GM21825 (cell line): ENCODE data around the gene CNPY3.
A peak's percentile ranks its signal among the peaks of the same experiment; 100 is the strongest.

Experiments
- ATAC-seq: cut with Tn5 transposase; IDR thresholded peaks from one replicate; pipeline ENCODE4 v1.9.1; 2021; ENCODE audit warnings: mild to moderate bottlenecking, moderate library complexity; ENCODE audit not compliant: unreplicated experiment

CNPY3 gene

DNA sequence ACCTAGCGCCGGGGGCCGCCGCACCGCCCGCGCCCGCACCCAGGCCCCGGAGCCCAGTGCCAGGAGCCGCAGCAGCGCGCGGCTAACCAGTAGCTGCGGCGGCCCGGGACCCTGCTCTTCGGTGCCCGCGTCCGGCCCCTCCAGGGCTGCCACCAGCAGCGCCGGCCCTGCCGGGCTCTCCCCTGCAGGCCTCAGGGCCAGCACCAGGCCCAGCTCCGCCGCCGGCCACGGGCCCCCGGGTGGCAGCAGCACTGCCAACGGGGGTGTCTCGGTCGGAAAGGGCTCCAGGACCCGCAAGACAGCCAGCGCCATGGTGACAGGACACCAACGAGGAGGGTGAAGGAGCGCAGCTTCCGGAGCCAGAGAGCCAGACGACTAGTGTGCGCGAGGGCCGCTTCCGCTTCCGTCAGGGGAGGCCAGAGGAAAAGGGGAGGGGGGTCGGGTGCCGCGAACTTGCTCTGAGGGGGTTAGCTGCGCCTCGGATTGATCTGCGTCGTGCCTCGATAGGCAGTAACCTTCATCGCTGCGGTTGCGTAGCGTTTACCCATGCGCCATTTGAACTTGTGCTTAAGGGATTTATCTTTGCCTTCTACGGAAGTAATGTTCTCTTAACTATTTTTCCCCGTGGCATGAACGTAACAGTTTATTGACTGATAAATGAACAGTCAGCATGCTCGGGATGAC is 49.7 kb downstream of the CNPY3 start, which contains the start of gene PEX6:
Gene PEX6 (minus strand): TSS at position 343 of the 684 bp plus-strand sequence. CDS start 31 bp downstream, at position 312.
- ATAC-seq: peak; percentile 93

DNA sequence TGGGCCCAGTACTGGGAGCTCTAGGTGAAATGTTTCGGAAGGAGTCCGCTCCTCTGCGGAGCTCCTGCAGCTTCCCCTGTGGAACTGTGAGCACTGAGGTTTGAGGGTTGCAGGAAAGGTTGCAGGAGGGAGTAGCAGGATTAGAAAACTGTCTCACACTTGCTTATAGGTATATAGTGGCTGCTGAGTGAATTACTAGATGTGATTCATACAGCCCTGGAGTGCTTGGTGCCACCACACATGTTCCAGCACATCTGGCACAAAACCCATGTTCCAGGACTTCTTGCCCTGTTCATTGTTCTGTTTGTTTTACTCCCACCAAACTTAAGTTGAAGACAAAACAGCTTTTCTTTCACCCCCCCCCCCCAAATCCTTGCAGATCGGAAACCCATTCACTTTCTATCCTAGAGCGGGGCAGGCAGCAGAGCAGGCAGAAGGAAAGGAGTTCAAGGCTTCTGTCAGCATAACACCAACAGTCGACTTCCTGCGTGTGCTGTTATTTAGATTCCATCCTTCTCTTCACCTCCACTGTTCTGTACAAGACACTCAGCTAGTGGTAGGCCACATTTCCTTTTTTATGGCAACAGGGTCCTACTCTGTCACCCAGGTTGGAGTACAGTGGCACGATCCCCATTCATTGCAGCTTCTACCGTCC is 50.4 kb downstream of the CNPY3 start:
- ATAC-seq: peak; percentile 3

DNA sequence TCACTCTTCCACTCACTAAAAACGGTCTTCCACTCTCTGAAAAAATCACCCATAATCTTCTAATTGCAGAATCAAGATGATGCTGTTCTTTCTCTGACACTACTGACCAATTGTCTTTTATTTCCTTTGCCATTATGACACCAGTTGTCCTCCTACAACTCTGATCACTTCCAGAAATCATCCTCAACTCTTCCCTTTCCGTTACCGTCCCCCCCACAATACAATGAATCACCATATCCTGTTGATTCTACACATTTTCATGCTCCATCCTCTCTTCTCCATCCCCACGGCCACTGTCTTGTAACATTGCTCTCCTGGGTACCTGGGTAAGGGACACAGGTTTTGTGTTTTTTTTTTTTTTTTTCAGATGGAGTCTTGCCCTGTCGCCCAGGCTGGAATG is 52.6 kb downstream of the CNPY3 start:
- no peak for ATAC-seq

DNA sequence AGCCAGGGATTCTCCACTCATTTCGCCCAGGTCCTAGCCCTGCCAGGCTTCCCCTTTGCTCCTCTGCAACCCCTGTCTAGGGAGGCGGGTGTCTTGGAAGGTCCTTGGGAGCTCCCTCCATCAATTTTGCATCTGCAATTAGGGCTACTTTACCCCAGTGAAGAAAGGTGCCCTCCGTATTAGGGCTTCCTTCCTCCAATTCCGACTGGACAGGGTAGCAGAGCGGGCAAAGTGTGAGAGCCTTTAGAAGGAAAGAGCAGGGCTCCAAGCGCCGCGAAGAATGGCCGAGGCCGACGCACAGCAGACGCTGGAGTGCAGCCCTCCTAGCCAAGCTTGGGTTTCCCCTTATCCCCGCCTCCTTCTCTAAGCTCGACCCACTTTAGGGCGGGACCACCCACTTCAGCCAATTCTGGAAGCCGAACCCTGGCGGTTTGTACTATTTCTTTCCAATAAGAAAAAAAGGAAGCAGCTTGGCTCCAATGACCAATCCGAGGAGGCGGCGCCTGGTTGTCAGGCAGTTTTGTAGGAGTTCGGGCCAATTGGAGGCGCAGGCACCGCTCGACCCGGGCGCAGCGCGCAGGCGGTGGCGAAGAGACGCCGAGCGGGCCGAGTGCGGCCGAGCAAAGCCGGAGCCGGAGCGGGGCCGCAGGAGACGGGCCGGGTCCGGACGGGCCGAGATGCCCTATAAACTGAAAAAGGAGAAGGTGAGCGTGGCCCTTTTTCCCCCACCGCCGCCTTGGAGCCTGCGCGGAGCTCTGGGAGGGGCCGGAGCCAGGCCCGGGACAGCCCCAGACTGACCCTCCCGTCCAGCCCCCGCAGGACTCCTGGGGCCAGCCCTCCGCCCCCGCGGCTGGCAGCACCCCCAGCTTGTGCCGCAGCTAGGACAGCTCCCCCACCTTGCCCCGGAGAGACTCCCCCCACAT is 55.0 kb downstream of the CNPY3 start, which contains the start of gene PPP2R5D:
Gene PPP2R5D (plus strand): TSS at position 570 of the 923 bp plus-strand sequence. CDS start 108 bp downstream, at position 678.
- peak; percentile 91 for ATAC-seq

DNA sequence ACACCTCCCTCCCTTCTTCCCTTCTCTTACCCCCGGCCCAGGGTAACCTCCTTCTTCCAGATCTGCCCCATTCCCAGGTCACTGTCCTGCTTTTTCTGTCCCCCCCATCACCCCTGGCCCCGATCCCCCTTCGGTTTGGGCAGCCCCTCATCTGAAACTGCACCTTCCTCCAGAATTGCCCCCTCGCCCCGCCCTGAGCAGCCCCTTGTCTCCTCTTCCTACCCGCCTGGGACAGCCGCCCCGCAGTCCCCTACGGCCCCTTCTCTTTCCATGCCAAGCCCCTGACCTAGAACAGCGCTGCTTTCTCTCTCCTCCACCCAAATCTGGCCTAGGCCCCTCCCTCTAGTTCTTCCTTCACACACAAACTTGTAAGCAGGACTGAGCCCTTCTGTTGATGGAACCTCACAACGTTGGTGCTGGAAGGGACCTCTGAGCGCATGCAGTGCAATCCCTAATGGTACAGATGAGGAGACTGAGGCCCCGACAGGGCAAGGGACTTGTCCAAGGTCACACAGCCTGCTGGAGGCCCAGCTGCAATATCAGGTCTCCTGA is 55.7 kb downstream of the CNPY3 start:
- ATAC-seq: no peak

DNA sequence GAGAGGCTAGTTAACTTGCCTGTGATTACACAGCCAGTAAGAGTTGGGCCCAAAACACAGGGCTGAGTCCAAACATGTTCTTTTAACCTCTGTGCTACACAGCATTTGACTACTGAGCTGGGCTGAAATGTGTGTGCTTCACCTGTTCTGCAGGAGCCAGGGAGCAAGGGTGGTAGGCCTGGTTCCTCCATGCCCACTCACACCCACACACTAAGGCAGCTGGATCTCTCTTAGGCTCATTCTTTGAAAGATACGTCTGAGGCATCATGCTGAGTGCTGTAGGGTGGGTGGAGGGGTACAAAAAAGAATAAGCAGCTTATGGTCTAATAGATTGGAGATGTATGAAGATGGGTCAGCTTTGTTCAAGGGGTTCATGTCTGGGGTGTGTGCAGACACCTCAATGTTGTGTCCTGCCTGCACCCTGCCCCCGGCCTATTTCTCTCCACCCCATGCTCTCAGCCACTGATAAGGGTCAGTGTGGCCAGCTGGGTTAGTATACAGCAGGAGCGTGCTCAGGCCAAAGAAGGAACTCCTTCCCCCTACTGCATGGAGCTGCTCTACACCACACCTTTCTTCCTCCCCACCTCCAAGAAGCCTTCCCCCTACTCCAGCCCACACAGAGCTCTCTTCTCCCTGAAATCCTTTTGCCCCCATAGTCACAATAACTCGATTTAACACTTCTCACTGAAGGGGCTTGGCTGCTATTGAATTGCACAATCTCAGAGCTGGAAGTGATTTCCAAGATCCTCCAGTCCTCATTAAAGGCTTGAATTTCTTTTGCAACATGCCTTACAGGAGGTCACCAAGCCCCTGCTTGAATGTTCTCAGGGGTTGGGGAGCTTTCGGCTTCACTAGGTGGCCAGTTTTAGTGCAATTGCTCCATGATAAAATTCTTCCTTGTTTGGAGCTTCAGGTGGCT is 58.5 kb downstream of the CNPY3 start:
- no peak for ATAC-seq

DNA sequence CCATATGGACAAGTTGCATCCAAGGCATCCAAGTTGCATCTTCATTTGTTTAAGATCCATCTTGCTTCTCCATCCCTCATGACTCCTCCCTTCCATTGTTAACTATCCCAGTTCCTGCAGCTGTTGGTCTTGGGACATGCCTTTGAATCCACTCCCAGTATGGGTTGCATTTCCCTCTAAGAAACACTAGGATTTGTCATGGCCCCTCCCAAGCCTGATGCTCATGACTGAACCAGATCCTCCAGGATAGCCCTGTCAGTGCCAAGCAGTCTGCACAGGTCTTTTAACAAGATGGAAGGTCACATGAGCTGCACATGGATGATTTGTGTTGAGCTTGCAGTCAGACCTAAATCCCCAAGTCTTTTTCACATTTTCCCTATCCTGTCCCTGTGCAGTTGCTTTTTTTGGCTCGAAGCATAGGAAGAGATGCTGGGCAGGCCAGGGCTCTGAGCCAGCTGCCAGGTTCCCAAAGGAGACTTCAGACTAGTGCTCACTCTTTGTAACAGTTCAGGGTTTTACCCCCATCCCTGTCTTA is 59.3 kb downstream of the CNPY3 start:
- no peak for ATAC-seq
